Measurements from ENCODE around the gene PIK3CB. TPM values are rescaled to one million over a fixed set of nuclear protein-coding genes. Genes with fewer than 3 reads are reported as not detected.

PIK3CB gene
- total RNA-seq, 2 donors from 2014 or later: 51.4 to 53.0 TPM

- TF ChIP-seq, protein P1, sequence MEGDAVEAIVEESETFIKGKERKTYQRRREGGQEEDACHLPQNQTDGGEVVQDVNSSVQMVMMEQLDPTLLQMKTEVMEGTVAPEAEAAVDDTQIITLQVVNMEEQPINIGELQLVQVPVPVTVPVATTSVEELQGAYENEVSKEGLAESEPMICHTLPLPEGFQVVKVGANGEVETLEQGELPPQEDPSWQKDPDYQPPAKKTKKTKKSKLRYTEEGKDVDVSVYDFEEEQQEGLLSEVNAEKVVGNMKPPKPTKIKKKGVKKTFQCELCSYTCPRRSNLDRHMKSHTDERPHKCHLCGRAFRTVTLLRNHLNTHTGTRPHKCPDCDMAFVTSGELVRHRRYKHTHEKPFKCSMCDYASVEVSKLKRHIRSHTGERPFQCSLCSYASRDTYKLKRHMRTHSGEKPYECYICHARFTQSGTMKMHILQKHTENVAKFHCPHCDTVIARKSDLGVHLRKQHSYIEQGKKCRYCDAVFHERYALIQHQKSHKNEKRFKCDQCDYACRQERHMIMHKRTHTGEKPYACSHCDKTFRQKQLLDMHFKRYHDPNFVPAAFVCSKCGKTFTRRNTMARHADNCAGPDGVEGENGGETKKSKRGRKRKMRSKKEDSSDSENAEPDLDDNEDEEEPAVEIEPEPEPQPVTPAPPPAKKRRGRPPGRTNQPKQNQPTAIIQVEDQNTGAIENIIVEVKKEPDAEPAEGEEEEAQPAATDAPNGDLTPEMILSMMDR (conservative IDR thresholded peaks at IDR 0.05): no peak
- Mint-ChIP-seq H3K36me3 (ENCODE audit: low read depth) (peaks cover 24% of the 10 kb centered on the region), H3K27ac (no peak overlapping the region), H3K4me3 (no peak overlapping the region), H3K27me3 (ENCODE audit: insufficient read depth) (no peaks in the 10 kb centered on the region), H3K9me3 (no peaks in the 10 kb centered on the region), H3K4me1 (no peaks in the 10 kb centered on the region)
- DNase-seq: no peak
- no peak overlapping the region for H3K4me3 ChIP-seq (ENCODE audit: low read length)
- no peak overlapping the region for H3K9ac ChIP-seq (ENCODE audit: extremely low read depth, low read length, poor library complexity, severe bottlenecking)
- peaks cover 14% of the 10 kb centered on the region for H3K36me3 ChIP-seq (ENCODE audit: control insufficient read depth, insufficient read depth, low read length)
- H3K9me3 ChIP-seq (ENCODE audit: control insufficient read depth, low read length): no peaks in the 10 kb centered on the region
- no peaks in the 10 kb centered on the region for H3K27me3 ChIP-seq (ENCODE audit: control insufficient read depth, insufficient read depth, low read length, poor library complexity, severe bottlenecking)
- H3K27ac ChIP-seq (ENCODE audit: low read depth, low read length): no peak overlapping the region
- 81 to 84% methylated on average over 5 to 6 of the region's 6 CpGs for WGBS, 2 experiments (ENCODE audit: insufficient coverage in 1 of 2, insufficient read length in 1 of 2)
- H3K4me1 ChIP-seq (ENCODE audit: control insufficient read depth, insufficient read depth, low read length): no peaks in the 10 kb centered on the region
Observed at GRCh38 chr3:138629526-138629925, 205.2 kb downstream of the PIK3CB start.

- no peaks in the 10 kb centered on the region for H3K9me3 ChIP-seq (ENCODE audit: control insufficient read depth, low read length)
- no peaks in the 10 kb centered on the region for H3K4me1 Mint-ChIP-seq
- H3K4me3 Mint-ChIP-seq: no peak overlapping the region
- no peak overlapping the region for H3K27ac Mint-ChIP-seq
- H3K9me3 Mint-ChIP-seq: no peaks in the 10 kb centered on the region
- DNase-seq: no peak
- H3K27ac ChIP-seq (ENCODE audit: low read depth, low read length): no peak overlapping the region
- H3K36me3 Mint-ChIP-seq (ENCODE audit: low read depth): peaks cover 21% of the 10 kb centered on the region
- TF ChIP-seq, protein P1 (conservative IDR thresholded peaks at IDR 0.05): no peak
- no peaks in the 10 kb centered on the region for H3K27me3 Mint-ChIP-seq (ENCODE audit: insufficient read depth)
- no peaks in the 10 kb centered on the region for H3K4me1 ChIP-seq (ENCODE audit: control insufficient read depth, insufficient read depth, low read length)
- peaks cover 11% of the 10 kb centered on the region for H3K36me3 ChIP-seq (ENCODE audit: control insufficient read depth, insufficient read depth, low read length)
- no peaks in the 10 kb centered on the region for H3K27me3 ChIP-seq (ENCODE audit: control insufficient read depth, insufficient read depth, low read length, poor library complexity, severe bottlenecking)
- no peak overlapping the region for H3K9ac ChIP-seq (ENCODE audit: extremely low read depth, low read length, poor library complexity, severe bottlenecking)
- no peak overlapping the region for H3K4me3 ChIP-seq (ENCODE audit: low read length)
- 94 to 100% methylated on average over 3 of the region's 3 CpGs for WGBS, 2 experiments (ENCODE audit: insufficient coverage in 1 of 2, insufficient read length in 1 of 2)
Observed at GRCh38 chr3:138625707-138626365, 208.9 kb downstream of the PIK3CB start.

- Mint-ChIP-seq H3K27ac (no peak overlapping the region), H3K27me3 (ENCODE audit: insufficient read depth) (no peaks in the 10 kb centered on the region)
- TF ChIP-seq, protein P1 (conservative IDR thresholded peaks at IDR 0.05): no peak
Observed at GRCh38 chr3:138624518-138624917, 210.2 kb downstream of the PIK3CB start.

More at GRCh38 chr3:138624518-138624917, 210.2 kb downstream of the PIK3CB start:
- Histone ChIP-seq H3K27ac (ENCODE audit: low read depth, low read length) (no peak overlapping the region), H3K27me3 (ENCODE audit: control insufficient read depth, insufficient read depth, low read length, poor library complexity, severe bottlenecking) (no peaks in the 10 kb centered on the region), H3K9ac (ENCODE audit: extremely low read depth, low read length, poor library complexity, severe bottlenecking) (no peak overlapping the region), H3K36me3 (ENCODE audit: control insufficient read depth, insufficient read depth, low read length) (peaks cover 11% of the 10 kb centered on the region), H3K4me1 (ENCODE audit: control insufficient read depth, insufficient read depth, low read length) (no peaks in the 10 kb centered on the region), H3K9me3 (ENCODE audit: control insufficient read depth, low read length) (no peaks in the 10 kb centered on the region), H3K4me3 (ENCODE audit: low read length) (no peak overlapping the region)
- no peaks in the 10 kb centered on the region for H3K9me3 Mint-ChIP-seq
- H3K4me1 Mint-ChIP-seq: no peaks in the 10 kb centered on the region
- peaks cover 21% of the 10 kb centered on the region for H3K36me3 Mint-ChIP-seq (ENCODE audit: low read depth)
- no peak for DNase-seq
- H3K4me3 Mint-ChIP-seq: no peak overlapping the region

Measured in endodermal cell (in vitro differentiated cells).